DMS 273 treated with DMSO at 0.1 percent for 48 hours (cell line): Measurements from ENCODE around the gene ACSM2A.
"Not testable (repeated sequence)": the region's sequence is repeated elsewhere in the genome, so short reads cannot be mapped to it uniquely, and the experiment has no call there.

ENCODE experiments used
- DNase-seq: peaks from one replicate; lab custom pipeline; 2025; lab: John Stamatoyannopoulos, UW

ACSM2A gene

GRCh38 chr16:20451364-20451763 lies at the start of gene ACSM2A:
Gene ACSM2A, plus strand, starts transcription at chr16:20451521. Its CDS starts 8,594 bp downstream, at chr16:20460115.
- not testable (repeated sequence) for DNase-seq

- DNase-seq, result no peak
Measured at GRCh38 chr16:20402651-20403050, 48.7 kb upstream of the ACSM2A start.

GRCh38 chr16:20404637-20405036 lies 46.7 kb upstream of the ACSM2A start, which contains the start of gene PDILT:
Gene PDILT, minus strand, starts transcription at chr16:20404737. Its CDS starts 5,437 bp downstream, at chr16:20399300.
- no peak for DNase-seq

GRCh38 chr16:20409398-20410120 lies 41.8 kb upstream of the ACSM2A start, which contains the start of gene ACSM5:
Gene ACSM5, plus strand, starts transcription at chr16:20409534. Its CDS starts 1,951 bp downstream, at chr16:20411485.
- DNase-seq, result no peak

- DNase-seq, result no peak
Measured at GRCh38 chr16:20410121-20410723, 41.1 kb upstream of the ACSM2A start.

- no peak for DNase-seq
Measured at GRCh38 chr16:20411055-20411454, 40.3 kb upstream of the ACSM2A start.

- no peak for DNase-seq
Measured at GRCh38 chr16:20415541-20415940, 35.8 kb upstream of the ACSM2A start.

GRCh38 chr16:20419093-20419492 lies 32.2 kb upstream of the ACSM2A start:
- DNase-seq, result not testable (repeated sequence)

GRCh38 chr16:20421748-20422147 lies 29.6 kb upstream of the ACSM2A start:
- DNase-seq, result not testable (repeated sequence)

GRCh38 chr16:20423772-20424128 lies 27.6 kb upstream of the ACSM2A start:
- not testable (repeated sequence) for DNase-seq

- no peak for DNase-seq
Measured at GRCh38 chr16:20424129-20424866, 27.0 kb upstream of the ACSM2A start.

GRCh38 chr16:20427401-20427797 lies 23.9 kb upstream of the ACSM2A start:
- not testable (repeated sequence) for DNase-seq

GRCh38 chr16:20429499-20429898 lies 21.8 kb upstream of the ACSM2A start:
- not testable (repeated sequence) for DNase-seq

GRCh38 chr16:20430480-20430879 lies 20.8 kb upstream of the ACSM2A start:
- not testable (repeated sequence) for DNase-seq

GRCh38 chr16:20430948-20431347 lies 20.4 kb upstream of the ACSM2A start:
- no peak for DNase-seq

GRCh38 chr16:20438950-20439349 lies 12.4 kb upstream of the ACSM2A start:
- not testable (repeated sequence) for DNase-seq

GRCh38 chr16:20439820-20440231 lies 11.5 kb upstream of the ACSM2A start:
- DNase-seq, result not testable (repeated sequence)

GRCh38 chr16:20440731-20441130 lies 10.6 kb upstream of the ACSM2A start:
- DNase-seq, result not testable (repeated sequence)

- no peak for DNase-seq
Measured at GRCh38 chr16:20441191-20441590, 10.1 kb upstream of the ACSM2A start.

GRCh38 chr16:20441859-20442258 lies 9.5 kb upstream of the ACSM2A start:
- DNase-seq, result not testable (repeated sequence)

GRCh38 chr16:20446652-20447393 lies 4.5 kb upstream of the ACSM2A start:
- DNase-seq, result not testable (repeated sequence)

- DNase-seq, result not testable (repeated sequence)
Measured at GRCh38 chr16:20453633-20454032, 2.3 kb downstream of the ACSM2A start.
